Activated naive CD4-positive, alpha-beta T cell treated with Interleukin-2 at 50 U/mL for 16 hours (primary cell): Measurements from ENCODE around the gene SPC25.

ENCODE experiments used
- DNase-seq: peaks from one replicate; pipeline ENCODE4 v3.0.0-alpha.2; 2020

The SPC25 gene

DNA sequence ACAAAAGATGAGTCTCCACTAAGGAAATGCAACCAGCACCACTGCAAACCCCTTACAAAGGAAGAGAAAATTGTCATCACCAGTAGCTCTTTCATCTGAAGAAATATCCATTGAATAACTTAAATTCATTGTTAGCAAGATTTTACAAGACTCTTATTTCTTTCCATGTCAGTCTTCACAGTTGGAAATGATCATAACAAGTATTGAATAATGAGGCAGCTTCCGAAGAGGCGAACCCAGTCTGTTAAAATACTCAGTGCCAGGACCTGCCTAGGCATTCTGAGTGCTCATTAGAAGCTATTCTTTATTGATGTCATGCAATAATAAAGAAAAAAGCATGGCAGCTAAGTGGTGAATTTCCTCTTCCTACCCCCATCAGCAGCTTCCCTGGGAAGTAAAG lies 54.3 kb downstream of the SPC25 start:
- no peak for DNase-seq

DNA sequence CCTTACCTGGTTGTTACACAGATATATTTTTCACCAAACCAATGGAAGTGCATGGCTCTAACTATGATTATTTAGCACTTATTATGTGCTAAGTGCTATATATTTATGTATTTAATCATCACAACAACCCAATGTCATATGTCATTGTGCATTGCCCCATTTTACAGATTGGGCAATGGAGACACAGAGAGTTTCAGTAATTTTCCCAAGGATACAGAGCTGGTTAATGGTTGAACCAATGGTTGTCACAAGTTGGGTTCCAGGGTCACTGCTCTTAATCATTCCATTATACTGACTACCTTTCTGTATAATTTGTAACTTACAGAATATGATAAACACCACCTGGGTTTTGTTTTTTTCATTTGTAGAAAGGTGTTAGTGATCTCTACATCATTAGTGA lies 58.6 kb downstream of the SPC25 start:
- DNase-seq, result no peak

DNA sequence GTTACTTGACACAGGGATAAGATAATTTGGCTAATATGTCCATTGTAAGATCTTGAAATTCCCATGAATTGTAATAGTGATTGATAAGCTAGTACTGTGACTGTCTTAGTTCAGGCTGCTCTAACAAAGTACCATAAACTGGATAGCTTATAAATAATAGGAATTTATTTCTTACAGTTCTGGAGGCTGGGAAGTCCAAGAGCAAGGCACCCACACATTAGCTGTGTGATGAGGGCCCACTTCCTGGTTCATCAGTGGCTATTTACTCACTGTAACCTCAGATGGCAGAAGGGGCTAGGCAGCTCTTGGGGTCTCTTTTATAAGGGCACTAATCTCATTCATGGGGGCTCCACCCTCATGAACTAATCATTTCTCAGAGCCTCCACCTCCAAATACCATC lies 59.3 kb downstream of the SPC25 start:
- DNase-seq, result no peak

DNA sequence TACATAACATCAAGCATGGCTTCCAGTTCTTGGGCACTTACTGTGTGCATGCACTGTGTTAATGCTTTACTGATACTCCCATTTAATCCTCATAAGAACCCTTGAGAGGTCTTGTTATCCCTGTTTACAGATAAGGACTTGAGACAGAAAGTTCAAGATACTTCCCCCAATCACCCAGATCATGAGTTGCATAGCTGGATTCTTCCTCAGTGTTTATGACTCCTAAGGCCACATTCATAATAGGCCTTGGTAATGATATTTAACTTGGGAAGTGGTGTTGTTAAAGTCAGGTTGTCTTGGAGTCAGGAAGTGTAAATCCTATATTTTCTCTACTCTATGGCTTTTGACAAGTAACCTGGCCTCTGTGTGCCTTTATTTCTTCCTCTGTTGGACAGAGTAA lies 65.1 kb downstream of the SPC25 start:
- no peak for DNase-seq

DNA sequence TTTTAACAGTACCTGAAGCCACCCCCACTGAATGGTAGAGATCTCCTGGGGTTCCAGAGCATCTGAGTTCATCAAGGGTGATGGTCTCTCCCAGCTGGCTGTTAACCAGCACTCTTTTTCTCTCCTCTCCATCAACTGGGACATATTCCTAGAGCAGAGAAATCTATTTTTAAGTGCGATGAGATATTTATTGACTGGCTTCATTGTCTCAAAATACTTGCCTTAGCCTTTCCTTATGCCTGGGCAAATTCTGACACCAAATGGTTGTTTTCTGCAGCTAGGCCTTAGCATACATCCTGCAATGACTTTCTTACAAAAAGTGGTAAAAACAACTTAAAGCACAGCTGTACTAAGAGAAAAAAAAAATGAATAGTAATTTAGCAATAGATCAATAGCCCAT lies 68.2 kb downstream of the SPC25 start:
- no peak for DNase-seq

DNA sequence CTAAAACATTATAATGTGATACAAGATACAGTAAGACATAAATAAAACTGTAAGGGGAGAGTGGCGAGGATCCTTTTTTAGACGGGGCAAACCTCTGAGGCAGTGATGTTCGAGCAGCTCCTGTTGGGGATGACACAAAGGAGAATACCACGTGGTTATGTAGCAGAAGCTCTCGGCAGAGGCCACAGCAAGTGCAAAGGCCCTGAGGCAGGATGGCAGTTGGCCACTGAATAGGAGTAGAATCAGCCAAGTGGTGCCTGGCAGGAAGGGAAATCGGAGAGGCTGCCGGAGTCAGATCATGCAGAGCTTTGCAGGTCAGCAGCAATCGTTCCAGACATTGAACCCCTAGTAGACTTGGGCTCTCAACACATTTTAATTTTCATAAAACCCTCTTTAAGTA lies 68.7 kb downstream of the SPC25 start:
- no peak for DNase-seq
